NAMALWA (cell line): Measurements from ENCODE around the gene DIP2A.

Experiments used
- DNase-seq: peaks from one replicate; pipeline ENCODE4 v3.0.0-alpha.2; 2015; ENCODE audit warnings: low spot score

Gene DIP2A

GRCh38 chr21:46537026-46537425 is 78.3 kb downstream of the DIP2A start:
- no peak for DNase-seq

GRCh38 chr21:46538262-46538661 is 79.6 kb downstream of the DIP2A start:
- no peak for DNase-seq

GRCh38 chr21:46538851-46539666 is 80.4 kb downstream of the DIP2A start:
- no peak for DNase-seq

- no peak for DNase-seq
Observed at GRCh38 chr21:46540087-46540710, 81.5 kb downstream of the DIP2A start.

DNA sequence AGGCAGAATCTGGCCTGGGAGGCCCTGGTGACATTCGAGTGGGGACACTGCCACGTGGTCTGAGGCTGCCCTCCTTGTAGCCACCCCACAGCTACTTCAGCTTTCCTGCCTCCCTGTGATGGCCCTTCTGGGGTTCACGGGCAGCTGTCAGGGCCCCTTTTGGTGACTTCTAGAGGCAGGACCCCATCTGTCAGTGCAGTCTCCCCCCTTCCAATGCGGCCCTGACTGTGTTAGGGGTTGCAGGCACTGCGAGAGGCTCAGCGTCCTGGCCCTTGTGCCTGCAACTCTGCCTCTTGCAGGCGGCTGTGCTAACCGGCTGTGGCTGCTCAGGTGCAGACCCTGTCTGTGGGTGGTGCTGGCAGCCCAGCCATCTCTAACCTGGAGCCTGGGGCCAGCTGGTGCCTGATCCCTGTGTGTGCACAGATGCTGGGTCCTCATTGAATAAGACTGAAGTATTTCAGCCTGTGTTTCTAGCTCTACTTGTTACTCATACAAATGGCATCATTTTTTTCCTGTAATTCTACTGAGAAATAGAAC is 84.0 kb downstream of the DIP2A start:
- no peak for DNase-seq

DNA sequence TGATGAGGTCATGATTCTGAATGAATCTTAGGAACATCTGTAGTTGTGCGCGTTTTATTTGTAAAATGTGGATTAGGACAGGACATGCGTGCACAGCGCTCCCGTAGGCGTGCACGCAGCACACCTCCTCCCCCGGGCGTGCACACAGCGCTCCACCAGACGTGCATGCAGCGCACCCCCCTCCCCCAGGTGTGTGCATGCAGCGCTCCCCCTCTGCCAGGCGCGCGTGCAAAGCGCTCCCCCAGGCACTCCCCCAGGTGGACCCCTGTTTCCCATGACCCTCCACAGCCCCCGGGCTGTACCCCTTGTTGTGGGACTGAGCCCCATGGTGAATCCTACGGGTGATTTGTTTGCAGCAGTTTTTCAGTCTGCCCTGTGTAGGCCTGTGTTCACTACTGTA is 84.6 kb downstream of the DIP2A start:
- DNase-seq, result no peak

GRCh38 chr21:46544003-46544402 is 85.3 kb downstream of the DIP2A start:
- no peak for DNase-seq

DNA sequence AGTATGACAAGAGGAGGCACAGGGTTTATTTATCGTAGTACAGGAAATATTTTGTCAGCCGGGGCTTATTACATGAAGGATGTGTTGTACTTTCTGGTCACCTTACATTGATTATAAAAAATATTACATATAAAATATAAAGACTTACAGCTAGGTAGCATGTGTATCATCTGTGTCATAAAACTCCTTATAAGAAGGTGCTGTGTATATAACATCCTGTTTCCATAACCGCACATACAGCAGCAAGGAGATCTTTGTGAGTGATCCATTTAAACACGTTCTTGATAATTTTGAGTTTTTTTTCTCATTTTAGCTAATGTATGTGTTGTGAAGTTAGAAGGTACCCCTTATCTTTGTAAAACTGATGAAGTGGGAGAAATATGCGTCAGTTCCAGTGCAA is 86.1 kb downstream of the DIP2A start:
- DNase-seq, result no peak

DNA sequence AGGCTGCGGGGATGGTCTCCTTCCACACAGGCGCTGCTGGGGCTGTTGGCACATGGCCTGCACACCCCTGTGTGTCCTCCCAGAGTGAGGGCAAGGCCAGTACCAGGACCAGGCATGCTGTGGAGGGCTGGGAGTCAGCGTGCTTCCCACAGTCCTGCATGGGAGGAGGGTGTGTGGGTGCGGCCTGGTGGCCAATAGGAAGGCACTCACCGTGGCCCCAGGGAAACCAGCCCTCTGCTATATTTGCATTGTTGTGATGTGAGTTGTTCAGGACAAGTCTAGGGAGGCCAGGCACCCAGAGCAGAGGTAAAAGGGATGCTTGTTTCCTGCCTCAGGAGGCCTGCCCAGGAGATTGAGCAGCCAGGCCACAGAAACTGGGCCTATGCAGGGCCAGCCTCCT is 86.7 kb downstream of the DIP2A start:
- DNase-seq, result no peak

GRCh38 chr21:46545911-46546310 is 87.2 kb downstream of the DIP2A start:
- no peak for DNase-seq

GRCh38 chr21:46546799-46547198 is 88.1 kb downstream of the DIP2A start:
- no peak for DNase-seq

DNA sequence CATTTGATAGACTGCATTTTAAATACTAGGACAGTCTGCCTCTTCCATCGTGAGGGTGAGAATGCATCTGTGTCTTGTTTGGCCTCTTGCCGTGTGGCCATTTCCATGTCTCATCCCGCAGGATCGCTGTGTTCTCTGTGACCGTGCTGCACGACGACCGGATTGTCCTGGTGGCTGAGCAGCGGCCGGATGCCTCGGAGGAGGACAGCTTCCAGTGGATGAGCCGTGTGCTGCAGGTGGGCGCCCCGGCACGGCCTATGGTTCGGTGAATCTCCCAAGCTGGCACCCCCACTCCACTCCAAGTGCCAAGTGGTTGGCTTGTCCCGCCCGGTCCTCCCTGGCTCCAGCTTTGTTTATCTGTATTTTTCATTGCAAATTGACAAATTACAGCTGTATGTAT is 91.0 kb downstream of the DIP2A start:
- DNase-seq, result no peak

GRCh38 chr21:46550116-46550941 is 91.6 kb downstream of the DIP2A start:
- no peak for DNase-seq

GRCh38 chr21:46551636-46552241 is 93.0 kb downstream of the DIP2A start:
- no peak for DNase-seq

GRCh38 chr21:46552274-46552673 is 93.6 kb downstream of the DIP2A start:
- no peak for DNase-seq

DNA sequence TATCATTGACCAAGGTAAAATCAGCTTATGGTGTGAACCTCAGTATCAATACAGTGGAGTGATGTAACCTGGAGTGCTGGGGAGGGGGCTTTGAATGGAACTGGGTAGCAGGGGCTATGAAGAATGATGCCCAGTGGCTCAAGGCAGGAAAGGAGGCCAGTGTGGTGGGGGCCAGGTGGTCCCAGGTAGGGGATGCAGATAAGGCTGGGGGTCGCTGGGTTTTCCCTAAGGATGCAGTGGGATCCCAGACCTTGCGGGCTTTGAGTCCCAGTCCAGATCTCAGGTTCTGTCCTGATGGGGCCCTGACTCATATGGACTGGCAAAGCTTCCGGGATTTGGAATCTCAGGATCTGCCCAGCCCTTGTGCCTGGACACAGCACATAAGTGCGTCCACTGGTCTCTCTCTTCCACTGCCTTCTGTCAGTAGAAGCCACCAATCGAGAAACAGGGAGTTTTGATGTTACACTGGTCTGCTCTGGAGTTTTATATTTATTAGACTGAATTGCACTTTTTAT is 94.2 kb downstream of the DIP2A start:
- DNase-seq, result no peak

DNA sequence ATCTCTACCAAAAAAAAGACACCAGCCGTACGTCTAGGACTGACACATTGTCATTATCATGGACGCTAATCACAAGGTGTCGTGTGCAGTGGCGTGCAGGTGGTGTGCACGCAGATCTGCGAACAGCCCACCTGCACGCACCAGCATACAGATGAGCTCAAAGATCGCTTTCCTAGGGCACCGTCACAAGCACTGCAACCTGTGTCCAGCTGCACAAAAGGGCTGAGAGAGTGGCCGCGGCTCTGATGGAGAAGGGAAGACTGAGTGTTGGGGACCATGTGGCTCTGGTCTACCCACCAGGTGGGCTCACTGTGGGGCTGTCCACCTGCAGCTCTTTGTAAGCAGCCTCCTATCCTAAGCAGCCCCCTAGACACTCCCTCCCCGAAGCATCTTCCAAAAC is 95.3 kb downstream of the DIP2A start:
- DNase-seq, result no peak

GRCh38 chr21:46554431-46555224 is 95.9 kb downstream of the DIP2A start:
- no peak for DNase-seq

DNA sequence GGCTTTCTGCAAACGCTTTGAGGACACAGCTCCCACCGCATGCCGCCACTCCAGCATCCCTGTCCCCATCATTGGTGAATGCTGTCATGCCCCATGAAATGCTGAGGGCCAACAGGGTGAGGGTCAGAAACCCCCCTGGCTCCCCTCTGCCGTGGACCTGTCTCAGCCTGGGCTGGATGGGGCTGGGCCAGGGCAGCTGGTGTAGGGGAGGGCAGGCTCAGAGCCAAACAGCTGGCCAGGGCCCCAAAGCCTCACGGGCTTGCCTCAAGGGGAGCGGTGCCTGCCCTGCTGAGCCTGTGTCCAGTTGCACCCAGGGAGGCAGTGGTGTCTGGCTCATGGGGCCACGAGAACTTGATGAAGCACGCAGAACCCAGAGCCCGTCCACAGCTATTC is 96.5 kb downstream of the DIP2A start:
- no peak for DNase-seq

GRCh38 chr21:46555678-46556077 is 97.0 kb downstream of the DIP2A start:
- no peak for DNase-seq

- no peak for DNase-seq
Observed at GRCh38 chr21:46556802-46557201, 98.1 kb downstream of the DIP2A start.
